ENCODE data around the gene STPG3. TPM values are rescaled to one million over a fixed set of nuclear protein-coding genes. Genes with fewer than 3 reads are reported as not detected.

STPG3 gene
- total and polyA plus RNA-seq, 9 of the 15 experiments (the other 6 are each of a cell fraction or from before 2014, with no cell fraction given): not detected

- H3K4me2 ChIP-seq (ENCODE audit: insufficient read depth, low read length): no peak overlapping the region
- BruUV-seq (replicated peaks): no TSS peak
- POLR2A ChIA-PET: interaction anchor here (0.6 to 1.9 kb wide), 2 partner anchors 40 to 206 kb away, joined by 3 to 6 read pairs; partner anchors contain the start of genes ANAPC2 and SSNA1
- TF ChIP-seq FOXK2 (conservative IDR thresholded peaks at IDR 0.05 in 1 of 2, IDR thresholded peaks at IDR 0.05 in 1 of 2; ENCODE audit: low read depth in 2 of 2): no peak
- no peak for TF ChIP-seq ZNF316 (IDR thresholded peaks at IDR 0.05)
- TF ChIP-seq NCOA6 (IDR thresholded peaks at IDR 0.05): no peak
- TF ChIP-seq USF1 (CRISPR knock-in tag; IDR thresholded peaks at IDR 0.05): no peak
- peak; percentile 9 for TF ChIP-seq FIP1L1 (IDR thresholded peaks at IDR 0.05; ENCODE audit: low read depth, low read length, poor library complexity, severe bottlenecking)
- no peak for TF ChIP-seq ARHGAP35 (IDR thresholded peaks at IDR 0.05; ENCODE audit: partially characterized antibody)
- no peak for TF ChIP-seq CREB3L1 (IDR thresholded peaks at IDR 0.05; ENCODE audit: borderline replicate concordance, low read depth)
- no peak for TF ChIP-seq ZNF212 (CRISPR knock-in tag; IDR thresholded peaks at IDR 0.05)
- TF ChIP-seq STAG1 (CRISPR knock-in tag; IDR thresholded peaks at IDR 0.05; ENCODE audit: borderline replicate concordance): 0 out of 2 replicates have a peak, but pooled peaks have one; percentile 8
- TF ChIP-seq CBX2 (IDR thresholded peaks at IDR 0.05; ENCODE audit: insufficient read depth, low read length, poor library complexity, severe bottlenecking): no peak
These were observed 22.5 kb upstream of the STPG3 start for GRCh38 chr9:137228506-137228967.

More at GRCh38 chr9:137228506-137228967, 22.5 kb upstream of the STPG3 start:
- Histone ChIP-seq H2AFZ (ENCODE audit: low read depth, low read length) (no peak overlapping the region), H3K36me3 (ENCODE audit: control insufficient read depth, insufficient read depth, low read length) (no peaks in the 10 kb centered on the region), H4K20me1 (replicated peaks; ENCODE audit: control insufficient read depth, insufficient read depth, low read length) (no peaks in the 10 kb centered on the region), H3K9me1 (ENCODE audit: control insufficient read depth, insufficient read depth, low read length) (no peaks in the 10 kb centered on the region), H3K79me2 (ENCODE audit: control insufficient read depth, insufficient read depth, low read length) (no peaks in the 10 kb centered on the region), H3K9ac (ENCODE audit: insufficient read depth in 1 of 2, low read depth in 2 of 2, low read length in 2 of 2) (peak overlapping the region in 1 of 2 experiments; percentile 74; a peak in 2 of 4 replicates), H3K4me1 (replicated peaks in 1 of 2; ENCODE audit: control insufficient read depth in 2 of 2, insufficient read depth in 2 of 2, low read length in 2 of 2) (peaks cover 13 to 99% of the 10 kb centered on the region in 2 experiments), H3K27ac (ENCODE audit: extremely low read depth, low read depth, low read length) (no peak overlapping the region), H3K27me3 (ENCODE audit: control insufficient read depth in 2 of 2, insufficient read depth in 2 of 2, low read length in 2 of 2) (no peaks in the 10 kb centered on the region), H3K4me3 (no peak overlapping the region), H3K9me3 (replicated peaks; ENCODE audit: control insufficient read depth, insufficient read depth, low read depth, low read length) (no peaks in the 10 kb centered on the region)
- WGBS (ENCODE audit: insufficient coverage, low coverage, missing lambda C conversion rate): 21% methylated on average over 17 of the region's 29 CpGs
- CTCF ChIA-PET (ENCODE audit: low intra/inter-chr PET ratio): interaction anchor here (0.9 to 2.6 kb wide), 2 partner anchors 40 to 180 kb away, joined by 4 to 19 read pairs; partner anchors contain the start of genes ANAPC2 and SSNA1
- in situ Hi-C loops (cut with MboI) (loop anchor here (5.0 to 25.0 kb wide), 3 partner anchors 41 to 441 kb away; partner anchors contain the start of genes ANAPC2, CCDC183, SSNA1 and TMEM141), intact Hi-C loops (cut with micrococcal nuclease) (no loop called here)
- DNase-seq (ENCODE audit: extremely low read depth in 1 of 4, low spot score in 3 of 4) (peak in 2 of 4 experiments; percentile 43 to 51), FAIRE-seq (no peak), ATAC-seq (no peak)
